ENCODE results near the gene HHATL.

HHATL gene

GRCh38 chr3:42706721-42707619 is 4.4 kb upstream of the HHATL start:
- no peak overlapping the region for H3K27ac ChIP-seq (ENCODE audit: low read depth, low read length)
- H3K36me3 ChIP-seq (ENCODE audit: control insufficient read depth, insufficient read depth, low read length), result no peaks in the 10 kb centered on the region
- no peaks in the 10 kb centered on the region for H3K4me1 ChIP-seq (ENCODE audit: control insufficient read depth, insufficient read depth, low read length)
- H3K4me3 ChIP-seq (ENCODE audit: low read length), result no peak overlapping the region
- no peak overlapping the region for H3K9ac ChIP-seq (ENCODE audit: low read length)
- no peaks in the 10 kb centered on the region for H3K27me3 ChIP-seq (ENCODE audit: control insufficient read depth, insufficient read depth, low read length)

- Histone ChIP-seq H3K4me3 (ENCODE audit: low read length) (no peak overlapping the region), H3K4me1 (ENCODE audit: control insufficient read depth, insufficient read depth, low read length) (no peaks in the 10 kb centered on the region), H3K9ac (ENCODE audit: low read length) (no peak overlapping the region), H3K36me3 (ENCODE audit: control insufficient read depth, insufficient read depth, low read length) (no peaks in the 10 kb centered on the region), H3K27me3 (ENCODE audit: control insufficient read depth, insufficient read depth, low read length) (no peaks in the 10 kb centered on the region), H3K27ac (ENCODE audit: low read depth, low read length) (no peak overlapping the region)
Measured at GRCh38 chr3:42705962-42706585, 3.5 kb upstream of the HHATL start.

- Histone ChIP-seq H3K4me3 (ENCODE audit: low read length) (no peak overlapping the region), H3K9ac (ENCODE audit: low read length) (no peak overlapping the region), H3K27me3 (ENCODE audit: control insufficient read depth, insufficient read depth, low read length) (no peaks in the 10 kb centered on the region), H3K27ac (ENCODE audit: low read depth, low read length) (no peak overlapping the region), H3K4me1 (ENCODE audit: control insufficient read depth, insufficient read depth, low read length) (no peaks in the 10 kb centered on the region), H3K36me3 (ENCODE audit: control insufficient read depth, insufficient read depth, low read length) (no peaks in the 10 kb centered on the region)
Measured at GRCh38 chr3:42705058-42705767, 2.6 kb upstream of the HHATL start.

- H3K4me1 ChIP-seq (ENCODE audit: control insufficient read depth, insufficient read depth, low read length), result no peaks in the 10 kb centered on the region
- no peaks in the 10 kb centered on the region for H3K27me3 ChIP-seq (ENCODE audit: control insufficient read depth, insufficient read depth, low read length)
- H3K27ac ChIP-seq (ENCODE audit: low read depth, low read length), result no peak overlapping the region
- H3K36me3 ChIP-seq (ENCODE audit: control insufficient read depth, insufficient read depth, low read length), result no peaks in the 10 kb centered on the region
- no peak overlapping the region for H3K4me3 ChIP-seq (ENCODE audit: low read length)
- H3K9ac ChIP-seq (ENCODE audit: low read length), result no peak overlapping the region
Measured at GRCh38 chr3:42704136-42704841, 1.7 kb upstream of the HHATL start.

GRCh38 chr3:42703695-42704025 is 1.1 kb upstream of the HHATL start:
- Histone ChIP-seq H3K9ac (ENCODE audit: low read length) (no peak overlapping the region), H3K4me3 (ENCODE audit: low read length) (no peak overlapping the region), H3K27ac (ENCODE audit: low read depth, low read length) (no peak overlapping the region)

GRCh38 chr3:42702982-42703694 is 540 bp upstream of the HHATL start:
- no peak overlapping the region for H3K27ac ChIP-seq (ENCODE audit: low read depth, low read length)
- no peaks in the 10 kb centered on the region for H3K36me3 ChIP-seq (ENCODE audit: control insufficient read depth, insufficient read depth, low read length)
- H3K27me3 ChIP-seq (ENCODE audit: control insufficient read depth, insufficient read depth, low read length), result no peaks in the 10 kb centered on the region
- no peaks in the 10 kb centered on the region for H3K4me1 ChIP-seq (ENCODE audit: control insufficient read depth, insufficient read depth, low read length)
- H3K9ac ChIP-seq (ENCODE audit: low read length), result no peak overlapping the region
- H3K4me3 ChIP-seq (ENCODE audit: low read length), result no peak overlapping the region

More at GRCh38 chr3:42703695-42704025, 1.1 kb upstream of the HHATL start:
- H3K27me3 ChIP-seq (ENCODE audit: control insufficient read depth, insufficient read depth, low read length), result no peaks in the 10 kb centered on the region
- H3K4me1 ChIP-seq (ENCODE audit: control insufficient read depth, insufficient read depth, low read length), result no peaks in the 10 kb centered on the region
- no peaks in the 10 kb centered on the region for H3K36me3 ChIP-seq (ENCODE audit: control insufficient read depth, insufficient read depth, low read length)

- H3K9ac ChIP-seq (ENCODE audit: low read length), result no peak overlapping the region
Measured at GRCh38 chr3:42701371-42702065, 1.1 kb downstream of the HHATL start.

GRCh38 chr3:42700366-42701288 is 2.0 kb downstream of the HHATL start:
- Histone ChIP-seq H3K4me3 (ENCODE audit: low read length) (no peak overlapping the region), H3K36me3 (ENCODE audit: control insufficient read depth, insufficient read depth, low read length) (no peaks in the 10 kb centered on the region), H3K9ac (ENCODE audit: low read length) (no peak overlapping the region), H3K4me1 (ENCODE audit: control insufficient read depth, insufficient read depth, low read length) (no peaks in the 10 kb centered on the region), H3K27ac (ENCODE audit: low read depth, low read length) (no peak overlapping the region), H3K27me3 (ENCODE audit: control insufficient read depth, insufficient read depth, low read length) (no peaks in the 10 kb centered on the region)

More at GRCh38 chr3:42701371-42702065, 1.1 kb downstream of the HHATL start:
- no peak overlapping the region for H3K4me3 ChIP-seq (ENCODE audit: low read length)
- H3K27me3 ChIP-seq (ENCODE audit: control insufficient read depth, insufficient read depth, low read length), result no peaks in the 10 kb centered on the region
- H3K4me1 ChIP-seq (ENCODE audit: control insufficient read depth, insufficient read depth, low read length), result no peaks in the 10 kb centered on the region
- no peak overlapping the region for H3K27ac ChIP-seq (ENCODE audit: low read depth, low read length)
- no peaks in the 10 kb centered on the region for H3K36me3 ChIP-seq (ENCODE audit: control insufficient read depth, insufficient read depth, low read length)

GRCh38 chr3:42699511-42699971 is 3.1 kb downstream of the HHATL start:
- Histone ChIP-seq H3K9ac (ENCODE audit: low read length) (no peak overlapping the region), H3K4me3 (ENCODE audit: low read length) (no peak overlapping the region), H3K4me1 (ENCODE audit: control insufficient read depth, insufficient read depth, low read length) (no peaks in the 10 kb centered on the region), H3K36me3 (ENCODE audit: control insufficient read depth, insufficient read depth, low read length) (no peaks in the 10 kb centered on the region), H3K27me3 (ENCODE audit: control insufficient read depth, insufficient read depth, low read length) (no peaks in the 10 kb centered on the region), H3K27ac (ENCODE audit: low read depth, low read length) (no peak overlapping the region)

GRCh38 chr3:42698911-42699230 is 3.7 kb downstream of the HHATL start:
- Histone ChIP-seq H3K4me3 (ENCODE audit: low read length) (no peak overlapping the region), H3K27me3 (ENCODE audit: control insufficient read depth, insufficient read depth, low read length) (no peaks in the 10 kb centered on the region), H3K4me1 (ENCODE audit: control insufficient read depth, insufficient read depth, low read length) (no peaks in the 10 kb centered on the region), H3K36me3 (ENCODE audit: control insufficient read depth, insufficient read depth, low read length) (no peaks in the 10 kb centered on the region), H3K9ac (ENCODE audit: low read length) (no peak overlapping the region), H3K27ac (ENCODE audit: low read depth, low read length) (no peak overlapping the region)
